HG02798 (cell line): Measurements from ENCODE around the gene DENND2D.

Experiments used
- ATAC-seq: cut with Tn5 transposase; IDR thresholded peaks from one replicate; pipeline ENCODE4 v1.9.1; 2021; ENCODE audit warnings: mild to moderate bottlenecking; ENCODE audit not compliant: unreplicated experiment, poor library complexity

DENND2D gene

DNA sequence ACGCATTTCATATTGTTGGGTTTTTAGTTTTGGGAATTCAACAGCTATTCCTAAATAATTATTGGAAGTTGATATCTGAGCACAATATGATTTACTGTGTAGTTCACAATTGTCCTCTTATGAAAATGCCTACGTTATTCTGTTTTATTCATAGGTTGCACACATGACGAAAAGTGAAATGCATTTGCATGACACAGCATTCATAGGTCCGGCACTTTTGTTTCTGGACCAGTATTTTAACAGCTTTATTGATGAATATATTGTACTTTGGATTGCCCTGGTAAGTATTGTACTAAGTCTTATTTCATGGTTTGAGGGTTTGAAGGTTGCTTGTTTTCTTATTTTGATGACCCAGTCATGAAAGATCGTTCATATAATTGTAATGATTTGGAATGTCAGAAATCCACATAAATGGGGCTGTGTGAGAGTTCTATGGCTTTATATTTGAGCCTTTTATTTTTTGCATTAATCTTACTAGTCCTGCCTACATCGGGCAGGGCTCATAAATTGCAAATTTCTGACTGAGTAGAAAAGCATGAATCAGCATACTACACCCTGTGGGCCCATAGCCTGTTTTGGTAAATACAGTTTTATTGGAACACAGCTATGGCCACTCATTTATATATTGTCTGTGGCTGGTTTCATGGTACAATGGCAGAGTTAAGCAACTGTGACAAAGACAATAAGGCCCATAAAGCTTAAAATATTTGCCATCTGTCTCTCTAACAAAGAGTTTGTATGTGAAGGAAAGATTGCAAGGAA lies 17.0 kb downstream of the DENND2D start:
- ATAC-seq: no peak

DNA sequence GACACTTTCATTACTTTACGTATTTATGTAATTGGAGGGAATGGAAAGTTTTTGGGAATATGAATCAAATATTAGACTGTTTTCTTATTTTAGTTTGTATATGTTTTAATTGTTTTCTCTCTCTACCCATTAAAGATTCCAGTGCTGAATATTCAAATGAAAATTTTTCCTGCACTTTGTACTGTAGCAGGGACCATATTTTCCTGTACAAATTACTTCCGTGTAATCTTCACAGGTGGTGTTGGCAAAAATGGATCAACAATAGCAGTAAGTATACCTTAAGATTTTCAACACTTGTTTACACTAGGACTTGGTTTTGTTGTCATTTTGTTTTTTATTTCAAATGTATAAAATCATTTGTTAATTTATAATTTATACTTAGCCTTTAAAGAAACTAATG lies 18.4 kb downstream of the DENND2D start:
- no peak for ATAC-seq

GRCh38 chr1:111179968-111180533 lies 20.4 kb downstream of the DENND2D start:
- ATAC-seq: no peak

- no peak for ATAC-seq
Observed at GRCh38 chr1:111176678-111177077, 23.8 kb downstream of the DENND2D start.

DNA sequence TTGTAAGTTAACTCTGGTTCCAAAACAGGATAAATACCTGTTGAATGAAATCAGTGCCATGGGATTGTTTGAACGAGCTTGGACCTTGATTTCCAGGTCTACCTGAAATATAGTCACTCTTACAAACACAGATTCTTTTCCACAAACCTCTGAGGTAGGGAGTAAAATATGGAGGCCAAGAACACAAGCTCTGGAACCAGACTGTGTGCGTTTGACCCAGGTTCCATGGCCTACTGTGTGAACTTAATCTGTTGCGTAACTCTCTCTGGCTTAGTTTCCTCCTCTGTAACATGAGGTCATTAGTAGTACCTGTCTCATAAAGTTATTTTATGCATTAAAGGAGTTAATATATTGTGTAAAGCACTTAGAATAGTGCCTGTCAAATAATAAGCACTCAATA lies 25.1 kb downstream of the DENND2D start:
- ATAC-seq: no peak

GRCh38 chr1:111174070-111174469 lies 26.4 kb downstream of the DENND2D start:
- ATAC-seq: peak; percentile 64

DNA sequence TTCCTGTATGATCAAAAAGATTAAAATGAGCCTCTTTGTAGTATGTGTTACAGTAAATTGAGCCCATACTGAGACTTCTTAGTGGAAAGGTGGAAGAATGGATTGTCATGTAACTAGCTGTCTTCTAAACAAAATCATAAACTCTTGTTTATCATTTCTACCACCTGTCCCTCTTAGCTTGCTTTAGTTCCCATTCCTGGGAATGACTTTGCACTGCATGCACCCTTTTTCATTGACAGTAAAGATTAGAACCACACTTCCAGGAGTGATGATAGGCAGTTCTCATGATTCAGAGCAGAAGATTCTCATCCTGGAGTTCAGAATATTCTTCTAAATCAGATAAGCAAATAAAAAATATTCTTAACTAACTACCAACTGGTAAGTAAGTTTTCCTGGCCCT lies 28.0 kb downstream of the DENND2D start:
- no peak for ATAC-seq

- no peak for ATAC-seq
Observed at GRCh38 chr1:111164151-111164550, 36.3 kb downstream of the DENND2D start.

GRCh38 chr1:111163363-111163762 lies 37.1 kb downstream of the DENND2D start:
- ATAC-seq: no peak

GRCh38 chr1:111162488-111162880 lies 38.0 kb downstream of the DENND2D start:
- ATAC-seq: no peak

DNA sequence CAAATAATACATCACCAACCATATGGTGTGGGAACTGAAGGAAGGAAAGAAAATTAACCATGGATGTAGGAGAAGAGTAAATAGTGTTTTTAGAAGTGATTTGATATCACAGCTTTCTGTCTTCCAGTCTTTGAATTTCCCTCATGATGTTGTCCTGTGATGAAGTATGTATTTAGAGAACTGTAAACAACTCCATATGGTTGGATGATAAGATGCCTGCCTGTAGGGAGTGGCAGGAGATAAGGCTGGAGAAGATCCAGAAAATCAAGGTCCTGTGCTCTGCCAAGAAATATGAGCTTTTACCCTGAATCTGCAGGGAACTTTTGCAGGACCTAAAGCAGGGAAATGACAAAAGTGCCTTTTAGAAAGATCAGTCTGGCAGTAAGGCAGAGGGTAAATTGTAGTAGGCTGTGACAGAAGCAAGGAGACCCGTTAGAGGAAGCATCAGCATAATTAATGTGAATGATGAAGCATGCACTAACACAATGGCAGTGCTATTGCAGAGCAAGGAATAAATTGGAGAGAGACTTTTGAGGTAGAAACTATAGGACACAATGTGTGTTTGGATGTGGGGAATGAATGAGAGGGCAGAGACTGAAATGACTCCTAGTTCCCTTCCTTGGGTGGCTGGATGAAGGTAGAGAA lies 38.5 kb downstream of the DENND2D start:
- no peak for ATAC-seq

DNA sequence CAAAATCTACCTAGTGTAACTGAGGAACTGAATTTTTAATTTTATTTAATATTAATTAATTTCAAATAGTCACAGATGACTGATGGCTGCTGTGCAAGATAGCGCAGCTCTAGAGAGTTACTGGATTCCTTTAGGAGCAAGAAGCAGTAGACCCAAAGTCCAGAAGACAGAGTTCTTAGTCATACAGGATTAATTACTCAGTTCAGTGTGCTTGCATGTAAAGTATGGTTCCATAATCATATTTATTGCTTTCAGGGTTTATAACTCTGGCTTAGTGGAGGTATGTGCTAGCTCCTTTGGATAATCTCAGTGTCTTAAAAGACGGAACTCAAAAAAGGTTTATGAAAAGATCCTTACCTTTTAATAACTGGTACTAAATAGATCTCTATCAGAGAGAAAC lies 43.0 kb downstream of the DENND2D start:
- no peak for ATAC-seq

DNA sequence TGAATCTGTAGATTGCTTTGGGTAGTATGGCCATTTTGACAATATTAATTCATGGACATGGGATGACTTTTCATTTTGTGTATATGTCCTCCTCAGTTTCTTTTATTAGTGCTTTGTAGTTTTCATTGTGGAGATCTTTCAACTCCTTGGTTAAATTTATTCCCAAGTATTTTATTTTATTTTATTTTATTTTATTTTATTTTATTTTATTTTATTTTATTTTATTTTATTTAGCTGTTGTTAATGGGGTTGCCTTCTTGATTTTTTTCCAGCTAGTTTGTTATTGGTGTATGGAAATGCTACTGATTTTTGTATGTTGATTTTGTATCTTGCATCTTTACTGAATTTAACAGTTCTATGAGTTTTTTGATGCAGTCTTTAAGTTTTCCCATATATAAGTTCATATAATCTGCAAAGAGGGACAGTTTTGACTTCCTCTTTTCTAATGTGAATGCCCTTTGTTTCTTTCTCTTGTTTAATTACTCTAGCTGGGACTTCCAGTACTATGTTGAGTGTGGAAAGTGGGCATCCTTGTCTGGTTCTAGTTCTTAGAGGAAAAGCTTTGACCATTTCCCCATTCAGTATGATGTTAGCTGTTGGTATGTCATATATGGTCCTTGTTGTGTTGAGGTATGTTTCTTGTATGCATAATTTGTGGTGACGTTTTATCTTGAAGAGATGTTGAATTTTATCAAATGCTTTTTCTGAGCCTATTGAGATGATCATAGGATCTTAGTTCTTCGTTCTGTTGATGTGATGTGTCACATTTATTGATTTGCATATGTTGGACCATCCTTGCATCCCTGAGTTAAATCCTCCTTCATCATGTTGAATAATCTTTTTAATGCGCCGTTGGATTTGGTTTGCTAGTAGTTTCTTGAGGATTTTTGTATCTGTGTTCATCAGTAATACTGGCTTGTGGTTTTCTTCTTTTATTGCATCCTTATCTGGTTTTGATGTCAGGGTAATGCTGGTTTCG lies 46.1 kb downstream of the DENND2D start:
- ATAC-seq: no peak

- no peak for ATAC-seq
Observed at GRCh38 chr1:111151838-111152237, 48.6 kb downstream of the DENND2D start.

DNA sequence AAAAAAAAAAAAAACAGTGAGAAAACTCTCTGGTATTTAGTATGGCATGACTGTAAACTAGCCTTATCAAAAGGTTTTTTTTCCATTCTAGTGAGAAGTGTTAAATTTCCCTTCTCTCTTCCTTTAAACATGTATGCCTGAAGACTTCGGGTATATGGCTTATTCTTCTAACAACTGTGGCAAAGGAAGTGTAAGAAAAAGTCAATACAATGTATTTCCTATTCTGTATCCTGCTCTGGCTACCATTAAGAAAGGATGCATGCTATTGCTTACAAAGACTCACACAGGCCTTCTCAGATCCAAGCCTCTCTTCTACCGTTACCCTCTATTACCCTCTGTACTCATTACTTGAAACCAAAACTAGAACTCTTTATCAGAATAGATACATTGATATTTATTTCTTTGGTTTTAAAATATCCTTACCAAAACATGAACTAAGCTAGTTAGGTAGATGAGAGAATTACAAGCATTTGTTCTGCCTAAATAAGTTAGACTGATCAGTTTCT lies 52.0 kb downstream of the DENND2D start:
- ATAC-seq: peak; percentile 65

DNA sequence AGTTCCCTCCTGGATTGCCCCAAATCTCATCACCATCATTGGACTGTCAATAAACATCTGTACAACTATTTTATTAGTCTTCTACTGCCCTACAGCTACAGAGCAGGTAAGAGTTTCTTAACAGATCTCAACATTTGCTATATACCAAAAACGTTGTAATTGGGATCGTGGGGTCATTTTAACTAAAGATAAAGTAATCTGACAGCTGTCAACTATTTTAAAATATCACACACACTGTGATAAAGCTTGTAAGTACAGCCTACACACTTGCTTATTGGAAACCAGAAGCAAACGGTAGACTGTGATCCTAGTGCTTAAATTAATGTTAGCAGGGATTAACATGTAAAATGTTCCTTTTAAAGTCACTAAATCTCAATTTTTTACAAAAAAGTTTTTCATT lies 52.5 kb downstream of the DENND2D start:
- ATAC-seq: no peak

DNA sequence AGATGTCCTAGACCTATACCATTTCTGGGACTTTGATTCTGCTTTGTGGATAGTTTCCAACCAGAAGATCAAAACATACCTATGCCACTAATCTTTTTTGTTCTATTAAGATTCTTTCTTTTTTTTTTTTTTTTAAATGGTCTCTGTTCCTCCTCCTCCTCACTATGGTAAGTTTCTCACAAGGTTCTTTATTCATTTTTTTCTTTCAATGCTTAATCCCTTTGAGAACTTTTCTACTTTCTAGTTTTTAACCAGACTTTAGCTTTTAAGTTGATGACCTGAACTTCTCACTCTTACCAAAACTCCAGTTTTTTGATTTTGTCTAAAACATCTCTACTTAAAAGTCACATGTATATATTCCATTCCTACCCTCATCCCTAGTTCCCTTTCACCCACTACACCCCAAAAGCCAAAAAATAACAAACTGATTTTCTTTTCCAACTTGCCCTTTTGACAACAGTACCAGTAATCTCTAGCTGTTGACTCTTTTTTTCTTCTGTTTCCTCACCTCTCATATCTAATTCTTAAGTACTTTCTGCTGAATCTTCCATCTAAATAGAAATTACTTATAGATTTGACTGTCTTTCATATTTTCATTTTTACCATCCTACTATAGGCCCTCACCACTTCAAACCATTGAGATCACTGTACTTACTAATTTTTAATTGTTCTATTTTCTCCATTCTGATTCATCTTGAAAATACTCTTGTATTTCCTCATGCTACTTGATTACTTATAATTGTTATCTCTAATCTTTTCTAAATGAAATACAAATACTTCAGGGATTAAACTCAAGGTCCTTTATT lies 54.3 kb downstream of the DENND2D start:
- no peak for ATAC-seq

GRCh38 chr1:111145542-111145941 lies 54.9 kb downstream of the DENND2D start:
- no peak for ATAC-seq

- no peak for ATAC-seq
Observed at GRCh38 chr1:111142356-111142975, 58.0 kb downstream of the DENND2D start.
